Mucosa of rectum (tissue), 2 donors: ENCODE data around the gene PMM2.

Source experiments
- H3K27ac ChIP-seq, 2 donors: one replicate each; pipeline ENCODE4 v1.7.0; 2013; ENCODE audit warnings: inconsistent platforms in 2 of 2, low read depth in 2 of 2, low read length in 2 of 2
- H3K27me3 ChIP-seq, 2 donors: one replicate each; pipeline ENCODE4 v1.7.0; 2013; ENCODE audit warnings: low read length in 2 of 2; ENCODE audit not compliant: control insufficient read depth in 2 of 2, insufficient read depth in 2 of 2
- H3K36me3 ChIP-seq, 2 donors: one replicate each; pipeline ENCODE4 v1.7.0; 2013; ENCODE audit warnings: low read length in 2 of 2; ENCODE audit not compliant: control insufficient read depth in 2 of 2, insufficient read depth in 2 of 2
- H3K4me1 ChIP-seq, 2 donors: one replicate each; pipeline ENCODE4 v1.7.0; 2013; ENCODE audit warnings: low read length in 2 of 2, mild to moderate bottlenecking in 1 of 2; ENCODE audit not compliant: control insufficient read depth in 2 of 2, insufficient read depth in 2 of 2
- H3K4me3 ChIP-seq, 2 donors: one replicate each; pipeline ENCODE4 v1.7.0; 2013; ENCODE audit warnings: low read length in 2 of 2
- H3K9ac ChIP-seq, 2 donors: one replicate each; pipeline ENCODE4 v1.7.0; 2013; ENCODE audit warnings: low read length in 2 of 2, low read depth in 1 of 2, mild to moderate bottlenecking in 1 of 2
- H3K9me3 ChIP-seq, 2 donors: one replicate each; pipeline ENCODE4 v1.7.0; 2013; ENCODE audit warnings: low read length in 2 of 2; ENCODE audit not compliant: control insufficient read depth in 2 of 2
- donor health status: healthy.
- donor health status: Normal muscosa, but diverticular disease.

Gene PMM2

GRCh38 chr16:8886593-8887430, 89.2 kb downstream of the PMM2 start:
- Histone ChIP-seq H3K9me3 (no peaks in the 10 kb centered on the region), H3K36me3 (peaks cover 14 to 26% of the 10 kb centered on the region in 2 donors), H3K9ac (no peak overlapping the region), H3K4me3 (no peak overlapping the region), H3K4me1 (peaks cover 22 to 24% of the 10 kb centered on the region in 2 donors), H3K27ac (no peak overlapping the region), H3K27me3 (no peaks in the 10 kb centered on the region)

GRCh38 chr16:8887431-8887765, 89.8 kb downstream of the PMM2 start:
- H3K4me3 ChIP-seq: no peak overlapping the region
- peaks cover 20 to 30% of the 10 kb centered on the region in 2 donors for H3K36me3 ChIP-seq
- no peaks in the 10 kb centered on the region for H3K9me3 ChIP-seq
- peaks cover 22 to 27% of the 10 kb centered on the region in 2 donors for H3K4me1 ChIP-seq
- H3K27me3 ChIP-seq: no peaks in the 10 kb centered on the region
- no peak overlapping the region for H3K9ac ChIP-seq
- H3K27ac ChIP-seq: no peak overlapping the region

GRCh38 chr16:8887952-8888560, 90.4 kb downstream of the PMM2 start:
- peaks cover 22 to 27% of the 10 kb centered on the region in 2 donors for H3K4me1 ChIP-seq
- no peak overlapping the region for H3K27ac ChIP-seq
- H3K36me3 ChIP-seq: peaks cover 20 to 36% of the 10 kb centered on the region in 2 donors
- H3K9me3 ChIP-seq: no peaks in the 10 kb centered on the region
- no peaks in the 10 kb centered on the region for H3K27me3 ChIP-seq
- no peak overlapping the region for H3K4me3 ChIP-seq
- H3K9ac ChIP-seq: no peak overlapping the region

- Histone ChIP-seq H3K27ac (no peak overlapping the region), H3K9me3 (no peaks in the 10 kb centered on the region), H3K9ac (no peak overlapping the region), H3K27me3 (no peaks in the 10 kb centered on the region), H3K4me1 (peaks cover 19 to 25% of the 10 kb centered on the region in 2 donors), H3K4me3 (no peak overlapping the region), H3K36me3 (peaks cover 32 to 47% of the 10 kb centered on the region in 2 donors)
These were observed 91.6 kb downstream of the PMM2 start for GRCh38 chr16:8888951-8889892.

GRCh38 chr16:8889893-8890548, 92.4 kb downstream of the PMM2 start:
- Histone ChIP-seq H3K4me3 (no peak overlapping the region), H3K4me1 (peaks cover 11 to 17% of the 10 kb centered on the region in 2 donors), H3K9ac (no peak overlapping the region), H3K27me3 (no peaks in the 10 kb centered on the region), H3K9me3 (no peaks in the 10 kb centered on the region), H3K36me3 (peaks cover 38 to 55% of the 10 kb centered on the region in 2 donors), H3K27ac (no peak overlapping the region)

GRCh38 chr16:8890549-8890921, 92.9 kb downstream of the PMM2 start:
- no peak overlapping the region for H3K9ac ChIP-seq
- H3K27me3 ChIP-seq: no peaks in the 10 kb centered on the region
- no peak overlapping the region for H3K4me3 ChIP-seq
- no peak overlapping the region for H3K27ac ChIP-seq
- H3K4me1 ChIP-seq: peaks cover 6 to 12% of the 10 kb centered on the region in 2 donors
- peaks cover 44 to 60% of the 10 kb centered on the region in 2 donors for H3K36me3 ChIP-seq
- H3K9me3 ChIP-seq: no peaks in the 10 kb centered on the region

- H3K4me1 ChIP-seq: peaks cover 0 to 3% of the 10 kb centered on the region in 2 donors
- H3K27me3 ChIP-seq: no peaks in the 10 kb centered on the region
- peaks cover 55 to 72% of the 10 kb centered on the region in 2 donors for H3K36me3 ChIP-seq
- no peak overlapping the region for H3K4me3 ChIP-seq
- H3K9ac ChIP-seq: no peak overlapping the region
- H3K9me3 ChIP-seq: no peaks in the 10 kb centered on the region
- no peak overlapping the region for H3K27ac ChIP-seq
These were observed 94.5 kb downstream of the PMM2 start for GRCh38 chr16:8892101-8892575.

- Histone ChIP-seq H3K27me3 (no peaks in the 10 kb centered on the region), H3K9me3 (no peaks in the 10 kb centered on the region), H3K27ac (no peak overlapping the region), H3K9ac (no peak overlapping the region), H3K4me3 (no peak overlapping the region), H3K36me3 (peaks cover 64 to 82% of the 10 kb centered on the region in 2 donors), H3K4me1 (peaks cover 0 to 3% of the 10 kb centered on the region in 2 donors)
These were observed 95.8 kb downstream of the PMM2 start for GRCh38 chr16:8893426-8893825.

- Histone ChIP-seq H3K27me3 (no peaks in the 10 kb centered on the region), H3K36me3 (peaks cover 71 to 89% of the 10 kb centered on the region in 2 donors), H3K9me3 (no peaks in the 10 kb centered on the region), H3K27ac (no peak overlapping the region), H3K4me1 (peaks cover 0 to 3% of the 10 kb centered on the region in 2 donors), H3K4me3 (no peak overlapping the region), H3K9ac (no peak overlapping the region)
These were observed 96.5 kb downstream of the PMM2 start for GRCh38 chr16:8893976-8894690.
